ENCODE data around the gene JUP. TPM values are rescaled to one million over a fixed set of nuclear protein-coding genes. Genes with fewer than 3 reads are reported as not detected.

Gene JUP
- total RNA-seq, 1 experiment from 2014 or later: 352 TPM

DNA sequence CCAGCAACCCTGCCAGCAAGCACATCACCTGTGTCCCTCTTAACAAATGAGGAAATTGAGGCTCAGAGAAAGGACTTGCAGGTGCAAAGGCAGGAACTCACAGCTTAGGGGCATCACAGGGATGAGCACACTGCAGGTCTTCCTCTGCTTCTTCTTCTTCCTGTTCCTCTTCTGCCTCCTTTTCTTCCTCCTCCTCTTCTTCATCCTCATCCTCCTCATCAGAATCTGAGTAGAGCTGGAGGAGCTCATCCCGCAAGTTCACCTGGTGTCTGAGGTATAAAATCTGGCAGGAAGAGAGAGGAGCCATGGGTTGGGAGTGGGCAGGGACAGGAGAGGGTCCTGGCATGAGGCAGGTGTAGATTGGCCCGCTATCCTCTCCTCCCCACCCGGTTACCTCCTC, 54.7 kb downstream of the JUP start:
- ChIA-PET POLR2A (interaction anchor here (0.7 to 0.8 kb wide), 2 partner anchors 36 to 42 kb away, joined by 3 to 8 read pairs; no protein-coding TSS in a partner anchor), CTCF (no interaction called here)
- Histone ChIP-seq H3K4me1 (ENCODE audit: control insufficient read depth, insufficient read depth, low read length) (no peaks in the 10 kb centered on the region), H3K9me3 (ENCODE audit: control insufficient read depth, insufficient read depth, low read depth, low read length) (no peaks in the 10 kb centered on the region), H3K4me3 (ENCODE audit: low read depth in 2 of 2, low read length in 2 of 2) (no peak overlapping the region), H3K36me3 (ENCODE audit: control insufficient read depth, insufficient read depth, low read length) (no peaks in the 10 kb centered on the region), H3K27me3 (ENCODE audit: control insufficient read depth, insufficient read depth, low read length) (no peaks in the 10 kb centered on the region), H3K27ac (ENCODE audit: low read length) (no peak overlapping the region)
- no TSS peak for BruUV-seq (replicated peaks)
- ATAC-seq: no peak
- in situ Hi-C loops (cut with HindIII; ENCODE audit: low pct_unique_long_range_greater_than_20kb, low sequenced_read_pairs): no loop called here
- DNase-seq (ENCODE audit: low read depth, low spot score): no peak
- intact Hi-C loops (cut with micrococcal nuclease; ENCODE audit: unreplicated experiment): no loop called here
- TF ChIP-seq SIN3A (IDR thresholded peaks at IDR 0.05; ENCODE audit: borderline replicate concordance, insufficient read depth, low read depth, low read length): no peak
- TF ChIP-seq CTCF (IDR thresholded peaks at IDR 0.05): no peak
- no peak for TF ChIP-seq TCF7L2 (IDR thresholded peaks at IDR 0.05; ENCODE audit: low read depth, low read length)
- no peak for TF ChIP-seq POLR2AphosphoS5 (IDR thresholded peaks at IDR 0.05; ENCODE audit: low read depth, low read length)
- TF ChIP-seq, protein P1, sequence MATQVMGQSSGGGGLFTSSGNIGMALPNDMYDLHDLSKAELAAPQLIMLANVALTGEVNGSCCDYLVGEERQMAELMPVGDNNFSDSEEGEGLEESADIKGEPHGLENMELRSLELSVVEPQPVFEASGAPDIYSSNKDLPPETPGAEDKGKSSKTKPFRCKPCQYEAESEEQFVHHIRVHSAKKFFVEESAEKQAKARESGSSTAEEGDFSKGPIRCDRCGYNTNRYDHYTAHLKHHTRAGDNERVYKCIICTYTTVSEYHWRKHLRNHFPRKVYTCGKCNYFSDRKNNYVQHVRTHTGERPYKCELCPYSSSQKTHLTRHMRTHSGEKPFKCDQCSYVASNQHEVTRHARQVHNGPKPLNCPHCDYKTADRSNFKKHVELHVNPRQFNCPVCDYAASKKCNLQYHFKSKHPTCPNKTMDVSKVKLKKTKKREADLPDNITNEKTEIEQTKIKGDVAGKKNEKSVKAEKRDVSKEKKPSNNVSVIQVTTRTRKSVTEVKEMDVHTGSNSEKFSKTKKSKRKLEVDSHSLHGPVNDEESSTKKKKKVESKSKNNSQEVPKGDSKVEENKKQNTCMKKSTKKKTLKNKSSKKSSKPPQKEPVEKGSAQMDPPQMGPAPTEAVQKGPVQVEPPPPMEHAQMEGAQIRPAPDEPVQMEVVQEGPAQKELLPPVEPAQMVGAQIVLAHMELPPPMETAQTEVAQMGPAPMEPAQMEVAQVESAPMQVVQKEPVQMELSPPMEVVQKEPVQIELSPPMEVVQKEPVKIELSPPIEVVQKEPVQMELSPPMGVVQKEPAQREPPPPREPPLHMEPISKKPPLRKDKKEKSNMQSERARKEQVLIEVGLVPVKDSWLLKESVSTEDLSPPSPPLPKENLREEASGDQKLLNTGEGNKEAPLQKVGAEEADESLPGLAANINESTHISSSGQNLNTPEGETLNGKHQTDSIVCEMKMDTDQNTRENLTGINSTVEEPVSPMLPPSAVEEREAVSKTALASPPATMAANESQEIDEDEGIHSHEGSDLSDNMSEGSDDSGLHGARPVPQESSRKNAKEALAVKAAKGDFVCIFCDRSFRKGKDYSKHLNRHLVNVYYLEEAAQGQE (IDR thresholded peaks at IDR 0.05; ENCODE audit: insufficient read depth in 1 of 2, low read depth in 2 of 2, low read length in 1 of 2): no peak

DNA sequence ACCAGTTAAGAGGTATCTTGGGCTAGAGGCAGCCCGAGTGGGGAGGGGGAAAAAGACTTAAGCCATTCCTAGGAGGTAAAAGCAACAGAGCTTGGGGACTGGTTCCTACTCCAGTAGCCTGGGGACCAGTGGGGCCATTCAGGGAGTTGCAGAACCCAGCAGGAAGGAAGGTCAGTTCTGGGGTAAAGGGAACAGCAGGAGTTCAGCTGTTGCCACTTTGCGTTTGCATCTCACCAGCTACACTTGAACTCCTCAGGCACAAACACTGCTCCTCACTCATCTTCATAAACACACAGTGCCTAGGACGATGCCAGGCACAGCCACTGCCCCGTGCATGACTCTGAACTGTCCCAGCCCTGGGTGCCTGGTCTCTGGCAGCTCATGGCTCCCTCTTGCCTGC, 56.0 kb downstream of the JUP start:
- no peak overlapping the region for H3K27ac ChIP-seq (ENCODE audit: low read length)
- in situ Hi-C loops (cut with HindIII; ENCODE audit: low pct_unique_long_range_greater_than_20kb, low sequenced_read_pairs) (no loop called here), intact Hi-C loops (cut with micrococcal nuclease; ENCODE audit: unreplicated experiment) (no loop called here)
- BruUV-seq (replicated peaks): no TSS peak
- POLR2A ChIA-PET: interaction anchor here (0.7 kb wide), 1 partner anchor 10 kb away, joined by 5 read pairs; no protein-coding TSS in a partner anchor
- no peaks in the 10 kb centered on the region for H3K4me1 ChIP-seq (ENCODE audit: control insufficient read depth, insufficient read depth, low read length)
- TF ChIP-seq, protein P1 (IDR thresholded peaks at IDR 0.05; ENCODE audit: insufficient read depth in 1 of 2, low read depth in 2 of 2, low read length in 1 of 2): no peak
- TF ChIP-seq TCF7L2 (IDR thresholded peaks at IDR 0.05; ENCODE audit: low read depth, low read length) (no peak), POLR2AphosphoS5 (IDR thresholded peaks at IDR 0.05; ENCODE audit: low read depth, low read length) (no peak), CTCF (IDR thresholded peaks at IDR 0.05) (no peak), SIN3A (IDR thresholded peaks at IDR 0.05; ENCODE audit: borderline replicate concordance, insufficient read depth, low read depth, low read length) (no peak)
- CTCF ChIA-PET: interaction anchor here (0.6 kb wide), 1 partner anchor 1120 kb away, joined by 3 read pairs; no protein-coding TSS in a partner anchor
- no peak for DNase-seq (ENCODE audit: low read depth, low spot score)
- no peak overlapping the region for H3K4me3 ChIP-seq (ENCODE audit: low read depth in 2 of 2, low read length in 2 of 2)
- no peaks in the 10 kb centered on the region for H3K27me3 ChIP-seq (ENCODE audit: control insufficient read depth, insufficient read depth, low read length)
- no peaks in the 10 kb centered on the region for H3K9me3 ChIP-seq (ENCODE audit: control insufficient read depth, insufficient read depth, low read depth, low read length)
- no peaks in the 10 kb centered on the region for H3K36me3 ChIP-seq (ENCODE audit: control insufficient read depth, insufficient read depth, low read length)
- no peak for ATAC-seq
